ENCODE results near the gene LPXN.

LPXN gene

DNA sequence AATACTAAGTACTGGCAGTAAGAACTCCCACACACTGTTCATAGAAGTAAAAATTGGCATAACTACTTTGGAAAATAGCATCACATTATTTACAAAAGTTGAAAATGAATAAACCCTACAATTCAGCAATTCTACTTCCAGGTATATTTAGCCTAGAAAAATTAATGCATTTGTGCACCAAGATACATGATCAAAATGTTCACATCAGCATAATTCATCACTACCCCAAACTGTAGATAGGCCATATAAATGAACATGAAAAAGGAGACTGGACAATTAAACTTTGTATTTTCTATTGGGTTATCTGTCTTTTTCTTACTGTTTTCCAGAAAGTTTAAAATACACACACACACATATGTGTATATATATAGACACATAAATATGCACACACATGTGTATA is 73.7 kb downstream of the LPXN start:
- Histone ChIP-seq H2BK5ac (ENCODE audit: low read depth, low read length, poor library complexity, severe bottlenecking) (no peak overlapping the region), H3K79me1 (replicated peaks; ENCODE audit: low read length, poor library complexity, severe bottlenecking) (no peaks in the 10 kb centered on the region), H2BK12ac (ENCODE audit: low read length in 2 of 2) (no peak overlapping the region), H4K91ac (ENCODE audit: low read length) (no peak overlapping the region), H3K36me3 (ENCODE audit: control insufficient read depth in 1 of 2, insufficient read depth in 2 of 2, low read depth in 1 of 2, low read length in 2 of 2) (peaks cover 0 to 12% of the 10 kb centered on the region in 2 experiments), H3K27me3 (ENCODE audit: control insufficient read depth in 1 of 2, insufficient read depth in 1 of 2, low read length in 2 of 2) (no peaks in the 10 kb centered on the region), H3K4me2 (ENCODE audit: low read length, poor library complexity, severe bottlenecking) (no peak overlapping the region), H2AFZ (ENCODE audit: low read depth, low read length) (no peak overlapping the region), H3K14ac (ENCODE audit: low read length in 2 of 2) (no peak overlapping the region), H2AK5ac (ENCODE audit: low read length, severe bottlenecking) (no peak overlapping the region), H4K8ac (ENCODE audit: low read length) (no peak overlapping the region), H3K9ac (ENCODE audit: low read length) (no peak overlapping the region), H3K4ac (ENCODE audit: low read depth in 1 of 2, low read length in 2 of 2) (no peak overlapping the region), H3K27ac (ENCODE audit: low read length, poor library complexity, severe bottlenecking) (no peak overlapping the region), H3K9me3 (ENCODE audit: control insufficient read depth, low read length) (no peaks in the 10 kb centered on the region), H3K4me3 (ENCODE audit: insufficient read depth in 1 of 2, low read depth in 1 of 2, low read length in 2 of 2) (no peak overlapping the region), H3K18ac (ENCODE audit: low read depth in 1 of 2, low read length in 2 of 2) (no peak overlapping the region), H2BK15ac (ENCODE audit: low read depth, poor library complexity, severe bottlenecking) (no peak overlapping the region), H3K23ac (ENCODE audit: low read length in 2 of 2) (no peak overlapping the region), H3K4me1 (ENCODE audit: control insufficient read depth, insufficient read depth, low read depth, low read length) (no peaks in the 10 kb centered on the region), H2BK120ac (ENCODE audit: low read depth, low read length) (no peak overlapping the region)
- no peak for DNase-seq

DNA sequence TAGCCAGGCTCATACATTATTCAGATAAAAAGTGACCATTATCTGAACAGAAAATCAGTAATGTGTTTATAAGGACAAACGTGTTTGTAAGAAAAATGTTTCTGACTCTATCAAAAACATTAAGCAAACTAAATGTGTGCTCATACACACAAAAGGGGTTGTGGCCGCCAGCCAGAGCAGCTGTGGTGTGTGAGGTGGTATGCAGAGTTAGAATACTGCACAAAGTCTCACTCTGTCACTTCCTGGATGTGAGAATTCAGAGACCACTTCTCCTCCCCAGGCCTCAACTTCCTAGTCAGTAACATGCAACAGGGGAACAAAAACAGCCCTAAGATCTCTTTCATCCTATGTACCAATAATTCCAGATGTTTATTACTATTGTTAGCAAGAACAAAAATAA is 77.2 kb downstream of the LPXN start:
- Histone ChIP-seq H3K36me3 (ENCODE audit: control insufficient read depth in 1 of 2, insufficient read depth in 2 of 2, low read depth in 1 of 2, low read length in 2 of 2) (peaks cover 0 to 10% of the 10 kb centered on the region in 2 experiments), H3K9ac (ENCODE audit: low read length) (no peak overlapping the region), H4K91ac (ENCODE audit: low read length) (no peak overlapping the region), H3K14ac (ENCODE audit: low read length in 2 of 2) (no peak overlapping the region), H2BK5ac (ENCODE audit: low read depth, low read length, poor library complexity, severe bottlenecking) (no peak overlapping the region), H2AK5ac (ENCODE audit: low read length, severe bottlenecking) (no peak overlapping the region), H3K4me2 (ENCODE audit: low read length, poor library complexity, severe bottlenecking) (no peak overlapping the region), H3K4me3 (ENCODE audit: insufficient read depth in 1 of 2, low read depth in 1 of 2, low read length in 2 of 2) (no peak overlapping the region), H3K9me3 (ENCODE audit: control insufficient read depth, low read length) (no peaks in the 10 kb centered on the region), H3K27me3 (ENCODE audit: control insufficient read depth in 1 of 2, insufficient read depth in 1 of 2, low read length in 2 of 2) (no peaks in the 10 kb centered on the region), H3K79me1 (replicated peaks; ENCODE audit: low read length, poor library complexity, severe bottlenecking) (no peaks in the 10 kb centered on the region), H3K4ac (ENCODE audit: low read depth in 1 of 2, low read length in 2 of 2) (no peak overlapping the region), H3K27ac (ENCODE audit: low read length, poor library complexity, severe bottlenecking) (no peak overlapping the region), H3K18ac (ENCODE audit: low read depth in 1 of 2, low read length in 2 of 2) (no peak overlapping the region), H3K23ac (ENCODE audit: low read length in 2 of 2) (no peak overlapping the region), H2BK120ac (ENCODE audit: low read depth, low read length) (no peak overlapping the region), H2BK15ac (ENCODE audit: low read depth, poor library complexity, severe bottlenecking) (no peak overlapping the region), H4K8ac (ENCODE audit: low read length) (no peak overlapping the region), H2AFZ (ENCODE audit: low read depth, low read length) (no peak overlapping the region), H3K4me1 (ENCODE audit: control insufficient read depth, insufficient read depth, low read depth, low read length) (no peaks in the 10 kb centered on the region), H2BK12ac (ENCODE audit: low read length in 2 of 2) (no peak overlapping the region)
- no peak for DNase-seq
- 60% methylated on average over 1 of the region's 2 CpGs for WGBS

DNA sequence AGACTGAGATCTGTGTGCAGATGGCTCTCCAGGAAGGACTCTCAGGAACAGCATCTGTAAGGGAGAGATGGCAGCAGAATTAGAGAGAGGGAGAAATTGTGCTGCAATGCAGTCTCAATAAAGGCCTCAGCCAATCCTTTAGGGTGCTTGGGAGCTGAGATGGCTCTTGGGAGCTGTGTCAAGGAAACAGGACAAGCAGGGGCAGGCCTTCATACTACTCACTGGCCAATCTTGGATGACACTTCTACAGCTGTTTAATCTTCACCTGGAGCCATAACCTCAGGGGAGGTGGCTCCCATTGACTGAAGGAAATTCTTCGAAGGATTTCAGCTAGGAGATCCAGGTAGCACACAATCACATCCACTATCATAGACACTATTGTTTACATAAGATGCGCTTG is 77.7 kb downstream of the LPXN start:
- no peaks in the 10 kb centered on the region for H3K4me1 ChIP-seq (ENCODE audit: control insufficient read depth, insufficient read depth, low read depth, low read length)
- no peak overlapping the region for H3K4ac ChIP-seq (ENCODE audit: low read depth in 1 of 2, low read length in 2 of 2)
- H2BK15ac ChIP-seq (ENCODE audit: low read depth, poor library complexity, severe bottlenecking): no peak overlapping the region
- H3K4me3 ChIP-seq (ENCODE audit: insufficient read depth in 1 of 2, low read depth in 1 of 2, low read length in 2 of 2): no peak overlapping the region
- no peak overlapping the region for H2BK12ac ChIP-seq (ENCODE audit: low read length in 2 of 2)
- H4K8ac ChIP-seq (ENCODE audit: low read length): no peak overlapping the region
- H2AK5ac ChIP-seq (ENCODE audit: low read length, severe bottlenecking): no peak overlapping the region
- no peak overlapping the region for H3K18ac ChIP-seq (ENCODE audit: low read depth in 1 of 2, low read length in 2 of 2)
- H3K4me2 ChIP-seq (ENCODE audit: low read length, poor library complexity, severe bottlenecking): no peak overlapping the region
- no peak overlapping the region for H3K9ac ChIP-seq (ENCODE audit: low read length)
- peaks cover 0 to 6% of the 10 kb centered on the region in 2 experiments for H3K36me3 ChIP-seq (ENCODE audit: control insufficient read depth in 1 of 2, insufficient read depth in 2 of 2, low read depth in 1 of 2, low read length in 2 of 2)
- H2BK120ac ChIP-seq (ENCODE audit: low read depth, low read length): no peak overlapping the region
- H2BK5ac ChIP-seq (ENCODE audit: low read depth, low read length, poor library complexity, severe bottlenecking): no peak overlapping the region
- no peak overlapping the region for H3K14ac ChIP-seq (ENCODE audit: low read length in 2 of 2)
- H4K91ac ChIP-seq (ENCODE audit: low read length): no peak overlapping the region
- WGBS: 100% methylated on average over 1 of the region's 2 CpGs
- H3K9me3 ChIP-seq (ENCODE audit: control insufficient read depth, low read length): no peaks in the 10 kb centered on the region
- H3K23ac ChIP-seq (ENCODE audit: low read length in 2 of 2): no peak overlapping the region
- H2AFZ ChIP-seq (ENCODE audit: low read depth, low read length): no peak overlapping the region
- H3K79me1 ChIP-seq (replicated peaks; ENCODE audit: low read length, poor library complexity, severe bottlenecking): no peaks in the 10 kb centered on the region
- no peak overlapping the region for H3K27ac ChIP-seq (ENCODE audit: low read length, poor library complexity, severe bottlenecking)
- no peak for DNase-seq
- H3K27me3 ChIP-seq (ENCODE audit: control insufficient read depth in 1 of 2, insufficient read depth in 1 of 2, low read length in 2 of 2): no peaks in the 10 kb centered on the region

DNA sequence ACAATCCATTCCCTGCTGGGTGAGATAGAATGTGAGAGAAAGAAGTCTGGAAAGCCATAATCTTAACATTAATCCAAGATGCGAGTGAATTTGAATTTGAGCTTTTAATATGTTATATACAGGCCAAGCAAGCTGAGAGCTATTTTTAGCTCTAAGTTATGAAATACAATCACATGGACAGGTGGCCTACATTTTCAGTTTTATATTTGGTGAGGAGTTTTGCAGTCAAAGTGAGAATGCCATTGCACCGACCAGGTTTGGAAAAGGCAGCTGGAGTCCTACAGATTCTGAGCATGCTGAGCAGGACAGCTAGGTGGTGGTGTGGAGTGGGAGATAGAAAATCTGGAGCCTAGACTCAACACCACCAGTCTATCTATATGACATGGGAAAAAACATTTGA is 79.8 kb downstream of the LPXN start:
- no peak overlapping the region for H2BK12ac ChIP-seq (ENCODE audit: low read length in 2 of 2)
- WGBS: 85% methylated on average over 2 of the region's 2 CpGs
- no peak overlapping the region for H3K14ac ChIP-seq (ENCODE audit: low read length in 2 of 2)
- H3K27me3 ChIP-seq (ENCODE audit: control insufficient read depth in 1 of 2, insufficient read depth in 1 of 2, low read length in 2 of 2): no peaks in the 10 kb centered on the region
- no peak overlapping the region for H3K4ac ChIP-seq (ENCODE audit: low read depth in 1 of 2, low read length in 2 of 2)
- no peak overlapping the region for H3K4me3 ChIP-seq (ENCODE audit: insufficient read depth in 1 of 2, low read depth in 1 of 2, low read length in 2 of 2)
- H4K8ac ChIP-seq (ENCODE audit: low read length): no peak overlapping the region
- DNase-seq: no peak
- no peak overlapping the region for H3K23ac ChIP-seq (ENCODE audit: low read length in 2 of 2)
- no peaks in the 10 kb centered on the region for H3K4me1 ChIP-seq (ENCODE audit: control insufficient read depth, insufficient read depth, low read depth, low read length)
- H3K79me1 ChIP-seq (replicated peaks; ENCODE audit: low read length, poor library complexity, severe bottlenecking): no peaks in the 10 kb centered on the region
- no peak overlapping the region for H2AK5ac ChIP-seq (ENCODE audit: low read length, severe bottlenecking)
- H2BK15ac ChIP-seq (ENCODE audit: low read depth, poor library complexity, severe bottlenecking): no peak overlapping the region
- no peak overlapping the region for H2AFZ ChIP-seq (ENCODE audit: low read depth, low read length)
- H3K4me2 ChIP-seq (ENCODE audit: low read length, poor library complexity, severe bottlenecking): no peak overlapping the region
- H2BK120ac ChIP-seq (ENCODE audit: low read depth, low read length): no peak overlapping the region
- no peak overlapping the region for H3K27ac ChIP-seq (ENCODE audit: low read length, poor library complexity, severe bottlenecking)
- no peaks in the 10 kb centered on the region for H3K9me3 ChIP-seq (ENCODE audit: control insufficient read depth, low read length)
- H3K36me3 ChIP-seq (ENCODE audit: control insufficient read depth in 1 of 2, insufficient read depth in 2 of 2, low read depth in 1 of 2, low read length in 2 of 2): peaks cover 0 to 6% of the 10 kb centered on the region in 2 experiments
- H2BK5ac ChIP-seq (ENCODE audit: low read depth, low read length, poor library complexity, severe bottlenecking): no peak overlapping the region
- no peak overlapping the region for H3K18ac ChIP-seq (ENCODE audit: low read depth in 1 of 2, low read length in 2 of 2)
- H3K9ac ChIP-seq (ENCODE audit: low read length): no peak overlapping the region
- H4K91ac ChIP-seq (ENCODE audit: low read length): no peak overlapping the region
